Measurements from ENCODE around the gene STARD3. TPM values are rescaled to one million over a fixed set of nuclear protein-coding genes. Genes with fewer than 3 reads are reported as not detected.

Gene STARD3
- total RNA-seq, 2 donors from 2014 or later = 60.9 to 67.2 TPM

GRCh38 chr17:39628655-39629493 lies 8.1 kb upstream of the STARD3 start:
- H3K9me3 ChIP-seq (ENCODE audit: control insufficient read depth, low read length, poor library complexity, severe bottlenecking) = no peaks in the 10 kb centered on the region
- Mint-ChIP-seq H3K4me1 (peaks cover 19% of the 10 kb centered on the region), H3K27ac (peak overlapping the region; percentile 45), H3K27me3 (peaks cover 47% of the 10 kb centered on the region), H3K36me3 (ENCODE audit: low read depth) (peaks cover 5% of the 10 kb centered on the region), H3K4me3 (no peak overlapping the region)
- no peak for DNase-seq
- no peak for ATAC-seq

- DNase-seq (no peak), ATAC-seq (no peak)
- no peak overlapping the region for H3K27ac Mint-ChIP-seq
- H3K9me3 ChIP-seq (ENCODE audit: control insufficient read depth, low read length, poor library complexity, severe bottlenecking) = no peaks in the 10 kb centered on the region
- peaks cover 21% of the 10 kb centered on the region for H3K4me1 Mint-ChIP-seq
- H3K27me3 Mint-ChIP-seq = peaks cover 47% of the 10 kb centered on the region
- peaks cover 5% of the 10 kb centered on the region for H3K36me3 Mint-ChIP-seq (ENCODE audit: low read depth)
- H3K4me3 Mint-ChIP-seq = no peak overlapping the region
These were observed 7.5 kb upstream of the STARD3 start for GRCh38 chr17:39629494-39629880.

GRCh38 chr17:39629898-39630297 lies 7.0 kb upstream of the STARD3 start:
- Mint-ChIP-seq H3K4me3 (no peak overlapping the region), H3K36me3 (ENCODE audit: low read depth) (peaks cover 5% of the 10 kb centered on the region), H3K27ac (no peak overlapping the region), H3K4me1 (peaks cover 19% of the 10 kb centered on the region), H3K27me3 (peaks cover 43% of the 10 kb centered on the region)
- DNase-seq (no peak), ATAC-seq (no peak)
- H3K9me3 ChIP-seq (ENCODE audit: control insufficient read depth, low read length, poor library complexity, severe bottlenecking) = no peaks in the 10 kb centered on the region

- H3K36me3 Mint-ChIP-seq (ENCODE audit: low read depth) = peaks cover 5% of the 10 kb centered on the region
- no peak overlapping the region for H3K4me3 Mint-ChIP-seq
- peaks cover 15% of the 10 kb centered on the region for H3K4me1 Mint-ChIP-seq
- ATAC-seq (no peak), DNase-seq (no peak)
- H3K27ac Mint-ChIP-seq = no peak overlapping the region
- peaks cover 28% of the 10 kb centered on the region for H3K27me3 Mint-ChIP-seq
- H3K9me3 ChIP-seq (ENCODE audit: control insufficient read depth, low read length, poor library complexity, severe bottlenecking) = no peaks in the 10 kb centered on the region
These were observed 5.5 kb upstream of the STARD3 start for GRCh38 chr17:39631403-39631802.

GRCh38 chr17:39632153-39632941 lies 4.6 kb upstream of the STARD3 start:
- Mint-ChIP-seq H3K4me3 (no peak overlapping the region), H3K36me3 (ENCODE audit: low read depth) (peaks cover 5% of the 10 kb centered on the region), H3K4me1 (peaks cover 12% of the 10 kb centered on the region), H3K27me3 (peaks cover 25% of the 10 kb centered on the region), H3K27ac (no peak overlapping the region)
- no peaks in the 10 kb centered on the region for H3K9me3 ChIP-seq (ENCODE audit: control insufficient read depth, low read length, poor library complexity, severe bottlenecking)
- ATAC-seq (no peak), DNase-seq (no peak)

GRCh38 chr17:39633570-39634183 lies 3.3 kb upstream of the STARD3 start:
- Mint-ChIP-seq H3K27ac (no peak overlapping the region), H3K36me3 (ENCODE audit: low read depth) (peaks cover 5% of the 10 kb centered on the region), H3K4me1 (peaks cover 24% of the 10 kb centered on the region), H3K27me3 (peaks cover 21% of the 10 kb centered on the region), H3K4me3 (no peak overlapping the region)
- H3K9me3 ChIP-seq (ENCODE audit: control insufficient read depth, low read length, poor library complexity, severe bottlenecking) = no peaks in the 10 kb centered on the region
- DNase-seq (no peak), ATAC-seq (no peak)

- Mint-ChIP-seq H3K4me3 (peak overlapping the region; percentile 15), H3K27me3 (peaks cover 16% of the 10 kb centered on the region), H3K4me1 (peaks cover 29% of the 10 kb centered on the region), H3K27ac (peak overlapping the region; percentile 83), H3K36me3 (ENCODE audit: low read depth) (peaks cover 4% of the 10 kb centered on the region)
- DNase-seq (no peak), ATAC-seq (no peak)
- no peaks in the 10 kb centered on the region for H3K9me3 ChIP-seq (ENCODE audit: control insufficient read depth, low read length, poor library complexity, severe bottlenecking)
These were observed 2.5 kb upstream of the STARD3 start for GRCh38 chr17:39634384-39634871.

- ATAC-seq (no peak), DNase-seq (no peak)
- no peaks in the 10 kb centered on the region for H3K9me3 ChIP-seq (ENCODE audit: control insufficient read depth, low read length, poor library complexity, severe bottlenecking)
- peaks cover 14% of the 10 kb centered on the region for H3K27me3 Mint-ChIP-seq
- peak overlapping the region; percentile 95 for H3K27ac Mint-ChIP-seq
- H3K4me1 Mint-ChIP-seq = peaks cover 37% of the 10 kb centered on the region
- peaks cover 4% of the 10 kb centered on the region for H3K36me3 Mint-ChIP-seq (ENCODE audit: low read depth)
- peak overlapping the region; percentile 33 for H3K4me3 Mint-ChIP-seq
These were observed 1.2 kb upstream of the STARD3 start for GRCh38 chr17:39635614-39636176.

GRCh38 chr17:39636587-39636926 lies 387 bp upstream of the STARD3 start:
- Mint-ChIP-seq H3K27me3 (peaks cover 6% of the 10 kb centered on the region), H3K4me1 (peaks cover 36% of the 10 kb centered on the region), H3K36me3 (ENCODE audit: low read depth) (peaks cover 2% of the 10 kb centered on the region), H3K27ac (peak overlapping the region; percentile 95), H3K4me3 (peak overlapping the region; percentile 97)
- DNase-seq (no peak), ATAC-seq (no peak)
- H3K9me3 ChIP-seq (ENCODE audit: control insufficient read depth, low read length, poor library complexity, severe bottlenecking) = no peaks in the 10 kb centered on the region

GRCh38 chr17:39638317-39638716 lies 1.4 kb downstream of the STARD3 start:
- H3K27me3 Mint-ChIP-seq = no peaks in the 10 kb centered on the region
- H3K4me1 Mint-ChIP-seq = peaks cover 43% of the 10 kb centered on the region
- H3K9me3 ChIP-seq (ENCODE audit: control insufficient read depth, low read length, poor library complexity, severe bottlenecking) = no peaks in the 10 kb centered on the region
- peak overlapping the region; percentile 97 for H3K4me3 Mint-ChIP-seq
- peaks cover 2% of the 10 kb centered on the region for H3K36me3 Mint-ChIP-seq (ENCODE audit: low read depth)
- DNase-seq (no peak), ATAC-seq (no peak)
- peak overlapping the region; percentile 95 for H3K27ac Mint-ChIP-seq

- H3K4me1 Mint-ChIP-seq = peaks cover 47% of the 10 kb centered on the region
- no peak for ATAC-seq
- DNase-seq = no peak
- no peaks in the 10 kb centered on the region for H3K9me3 ChIP-seq (ENCODE audit: control insufficient read depth, low read length, poor library complexity, severe bottlenecking)
- H3K27me3 Mint-ChIP-seq = no peaks in the 10 kb centered on the region
- H3K36me3 Mint-ChIP-seq (ENCODE audit: low read depth) = peaks cover 2% of the 10 kb centered on the region
- peak overlapping the region; percentile 15 for H3K4me3 Mint-ChIP-seq
- peak overlapping the region; percentile 95 for H3K27ac Mint-ChIP-seq
These were observed 2.1 kb downstream of the STARD3 start for GRCh38 chr17:39639043-39639442.

- no peaks in the 10 kb centered on the region for H3K9me3 ChIP-seq (ENCODE audit: control insufficient read depth, low read length, poor library complexity, severe bottlenecking)
- peaks cover 2% of the 10 kb centered on the region for H3K36me3 Mint-ChIP-seq (ENCODE audit: low read depth)
- no peaks in the 10 kb centered on the region for H3K27me3 Mint-ChIP-seq
- no peak for DNase-seq
- H3K27ac Mint-ChIP-seq = peak overlapping the region; percentile 95
- peak overlapping the region; percentile 50 for H3K4me3 Mint-ChIP-seq
- ATAC-seq = no peak
- peaks cover 44% of the 10 kb centered on the region for H3K4me1 Mint-ChIP-seq
These were observed 2.9 kb downstream of the STARD3 start for GRCh38 chr17:39639566-39640458.
